Glutamatergic neuron (in vitro differentiated cells): ENCODE data around the gene SLC12A3. TPM values are rescaled to one million over a fixed set of nuclear protein-coding genes. Genes with fewer than 3 reads are reported as not detected.

Experiments
- DNase-seq: peaks from one replicate; pipeline ENCODE4 v3.0.0; 2022
- H3K27ac Mint-ChIP-seq: one replicate; pipeline ENCODE4 v1.8.0; 2020; ENCODE audit warnings: mild to moderate bottlenecking, mixed read lengths, inconsistent platforms; ENCODE audit not compliant: unreplicated experiment
- H3K27me3 Mint-ChIP-seq: one replicate; pipeline ENCODE4 v1.8.0; 2020; ENCODE audit warnings: mild to moderate bottlenecking, moderate library complexity, mixed read lengths, inconsistent platforms; ENCODE audit not compliant: unreplicated experiment
- H3K36me3 Mint-ChIP-seq: one replicate; pipeline ENCODE4 v1.8.0; 2020; ENCODE audit warnings: mild to moderate bottlenecking, mixed read lengths, inconsistent platforms; ENCODE audit not compliant: unreplicated experiment
- H3K4me1 Mint-ChIP-seq: one replicate; pipeline ENCODE4 v1.8.0; 2020; ENCODE audit warnings: mild to moderate bottlenecking, low read depth, mixed read lengths, inconsistent platforms; ENCODE audit not compliant: unreplicated experiment
- H3K4me3 Mint-ChIP-seq: one replicate; pipeline ENCODE4 v1.8.0; 2020; ENCODE audit warnings: mild to moderate bottlenecking, mixed read lengths, inconsistent platforms; ENCODE audit not compliant: unreplicated experiment
- H3K9me3 Mint-ChIP-seq: one replicate; pipeline ENCODE4 v1.8.0; 2020; ENCODE audit warnings: mild to moderate bottlenecking, moderate library complexity, mixed read lengths, inconsistent platforms; ENCODE audit not compliant: unreplicated experiment
- long read RNA-seq: library from polyadenylated mRNA; unstranded; transcript quantifications from one replicate; pipeline ENCODE4 v2.0.0, GENCODE V29; 2020; ENCODE audit not compliant: unreplicated experiment
- total RNA-seq: library from RNA; stranded (reverse); fragmentation: NEBNext Ultra II Directional; extraction: Animal tissue kit (Norgen Biotek cat#: 25700); gene quantifications from one replicate; pipeline ENCODE4 v1.2.1, GENCODE V29; 2021; ENCODE audit not compliant: unreplicated experiment
- TF ChIP-seq, protein P1 (sequence below): fragments of 200-600 bp; sonication (generic); IDR thresholded peaks from one replicate; pipeline ENCODE4 v1.5.0; 2021; ENCODE audit not compliant: partially characterized antibody, unreplicated experiment

Gene SLC12A3, protein sequence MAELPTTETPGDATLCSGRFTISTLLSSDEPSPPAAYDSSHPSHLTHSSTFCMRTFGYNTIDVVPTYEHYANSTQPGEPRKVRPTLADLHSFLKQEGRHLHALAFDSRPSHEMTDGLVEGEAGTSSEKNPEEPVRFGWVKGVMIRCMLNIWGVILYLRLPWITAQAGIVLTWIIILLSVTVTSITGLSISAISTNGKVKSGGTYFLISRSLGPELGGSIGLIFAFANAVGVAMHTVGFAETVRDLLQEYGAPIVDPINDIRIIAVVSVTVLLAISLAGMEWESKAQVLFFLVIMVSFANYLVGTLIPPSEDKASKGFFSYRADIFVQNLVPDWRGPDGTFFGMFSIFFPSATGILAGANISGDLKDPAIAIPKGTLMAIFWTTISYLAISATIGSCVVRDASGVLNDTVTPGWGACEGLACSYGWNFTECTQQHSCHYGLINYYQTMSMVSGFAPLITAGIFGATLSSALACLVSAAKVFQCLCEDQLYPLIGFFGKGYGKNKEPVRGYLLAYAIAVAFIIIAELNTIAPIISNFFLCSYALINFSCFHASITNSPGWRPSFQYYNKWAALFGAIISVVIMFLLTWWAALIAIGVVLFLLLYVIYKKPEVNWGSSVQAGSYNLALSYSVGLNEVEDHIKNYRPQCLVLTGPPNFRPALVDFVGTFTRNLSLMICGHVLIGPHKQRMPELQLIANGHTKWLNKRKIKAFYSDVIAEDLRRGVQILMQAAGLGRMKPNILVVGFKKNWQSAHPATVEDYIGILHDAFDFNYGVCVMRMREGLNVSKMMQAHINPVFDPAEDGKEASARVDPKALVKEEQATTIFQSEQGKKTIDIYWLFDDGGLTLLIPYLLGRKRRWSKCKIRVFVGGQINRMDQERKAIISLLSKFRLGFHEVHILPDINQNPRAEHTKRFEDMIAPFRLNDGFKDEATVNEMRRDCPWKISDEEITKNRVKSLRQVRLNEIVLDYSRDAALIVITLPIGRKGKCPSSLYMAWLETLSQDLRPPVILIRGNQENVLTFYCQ
- not detected for total RNA-seq
- long read RNA-seq = 0 reads

GRCh38 chr16:56864960-56865359, at the start of gene SLC12A3:
Gene SLC12A3, plus strand, starts transcription at chr16:56865207. Its CDS starts 29 bp downstream, at chr16:56865236.
- no peak for DNase-seq
- Mint-ChIP-seq H3K9me3 (no peaks in the 10 kb centered on the region), H3K36me3 (no peaks in the 10 kb centered on the region), H3K4me1 (peaks cover 14% of the 10 kb centered on the region), H3K27ac (no peak within 1 kb of the TSS), H3K4me3 (no peak within 1 kb of the TSS), H3K27me3 (peaks cover 4% of the 10 kb centered on the region)
- TF ChIP-seq, protein P1, sequence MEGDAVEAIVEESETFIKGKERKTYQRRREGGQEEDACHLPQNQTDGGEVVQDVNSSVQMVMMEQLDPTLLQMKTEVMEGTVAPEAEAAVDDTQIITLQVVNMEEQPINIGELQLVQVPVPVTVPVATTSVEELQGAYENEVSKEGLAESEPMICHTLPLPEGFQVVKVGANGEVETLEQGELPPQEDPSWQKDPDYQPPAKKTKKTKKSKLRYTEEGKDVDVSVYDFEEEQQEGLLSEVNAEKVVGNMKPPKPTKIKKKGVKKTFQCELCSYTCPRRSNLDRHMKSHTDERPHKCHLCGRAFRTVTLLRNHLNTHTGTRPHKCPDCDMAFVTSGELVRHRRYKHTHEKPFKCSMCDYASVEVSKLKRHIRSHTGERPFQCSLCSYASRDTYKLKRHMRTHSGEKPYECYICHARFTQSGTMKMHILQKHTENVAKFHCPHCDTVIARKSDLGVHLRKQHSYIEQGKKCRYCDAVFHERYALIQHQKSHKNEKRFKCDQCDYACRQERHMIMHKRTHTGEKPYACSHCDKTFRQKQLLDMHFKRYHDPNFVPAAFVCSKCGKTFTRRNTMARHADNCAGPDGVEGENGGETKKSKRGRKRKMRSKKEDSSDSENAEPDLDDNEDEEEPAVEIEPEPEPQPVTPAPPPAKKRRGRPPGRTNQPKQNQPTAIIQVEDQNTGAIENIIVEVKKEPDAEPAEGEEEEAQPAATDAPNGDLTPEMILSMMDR = no peak

- no peaks in the 10 kb centered on the region for H3K27me3 Mint-ChIP-seq
Measured at GRCh38 chr16:56815721-56816120, 49.3 kb upstream of the SLC12A3 start.

GRCh38 chr16:56817056-56817455, 48.0 kb upstream of the SLC12A3 start:
- Mint-ChIP-seq H3K36me3 (peaks cover 3% of the 10 kb centered on the region), H3K4me3 (no peak overlapping the region), H3K27ac (no peak overlapping the region), H3K9me3 (no peaks in the 10 kb centered on the region), H3K4me1 (no peaks in the 10 kb centered on the region), H3K27me3 (no peaks in the 10 kb centered on the region)
- no peak for DNase-seq
- TF ChIP-seq, protein P1 = no peak

More at GRCh38 chr16:56815721-56816120, 49.3 kb upstream of the SLC12A3 start:
- TF ChIP-seq, protein P1 = no peak
- Mint-ChIP-seq H3K9me3 (no peaks in the 10 kb centered on the region), H3K4me3 (no peak overlapping the region), H3K36me3 (no peaks in the 10 kb centered on the region), H3K4me1 (no peaks in the 10 kb centered on the region), H3K27ac (no peak overlapping the region)
- DNase-seq = no peak

GRCh38 chr16:56817938-56818337, 47.1 kb upstream of the SLC12A3 start:
- Mint-ChIP-seq H3K4me1 (no peaks in the 10 kb centered on the region), H3K4me3 (no peak overlapping the region), H3K27me3 (no peaks in the 10 kb centered on the region), H3K27ac (no peak overlapping the region), H3K36me3 (peaks cover 3% of the 10 kb centered on the region), H3K9me3 (no peaks in the 10 kb centered on the region)
- DNase-seq = no peak
- TF ChIP-seq, protein P1 = no peak
